ENCODE data around the gene MUC20.
"Not testable (repeated sequence)": the region's sequence is repeated elsewhere in the genome, so short reads cannot be mapped to it uniquely, and the experiment has no call there.

Gene MUC20

DNA sequence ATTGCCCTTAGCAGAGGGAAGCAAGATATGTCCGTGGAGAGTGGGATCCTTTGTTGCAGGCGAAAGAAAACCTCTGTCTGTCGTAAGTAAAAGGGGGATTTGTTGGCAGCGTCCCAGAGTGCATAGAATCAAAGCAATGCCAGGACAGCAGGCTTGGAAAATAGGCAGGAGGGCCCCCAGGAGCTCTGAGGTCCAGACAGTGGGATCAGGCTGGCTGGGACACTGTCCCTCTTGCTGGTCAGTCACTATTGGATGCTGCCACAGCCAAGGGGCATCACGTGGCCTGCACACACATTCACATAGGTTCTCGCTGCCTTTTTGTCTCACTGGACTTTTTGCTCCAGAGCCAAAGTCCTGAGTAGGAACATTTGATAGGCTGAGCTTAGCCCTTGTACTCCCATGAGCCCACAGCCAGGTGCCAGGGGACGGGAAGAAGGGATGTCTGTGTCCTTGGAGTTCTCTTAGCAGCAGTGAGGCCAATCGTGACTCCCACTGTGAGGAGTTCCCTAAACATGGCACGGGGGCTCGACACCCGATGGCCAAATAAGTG lies 10.7 kb downstream of the MUC20 start:
- no peak for DNase-seq

GRCh38 chr3:195732940-195733339 lies 12.2 kb downstream of the MUC20 start:
- no peak for DNase-seq

DNA sequence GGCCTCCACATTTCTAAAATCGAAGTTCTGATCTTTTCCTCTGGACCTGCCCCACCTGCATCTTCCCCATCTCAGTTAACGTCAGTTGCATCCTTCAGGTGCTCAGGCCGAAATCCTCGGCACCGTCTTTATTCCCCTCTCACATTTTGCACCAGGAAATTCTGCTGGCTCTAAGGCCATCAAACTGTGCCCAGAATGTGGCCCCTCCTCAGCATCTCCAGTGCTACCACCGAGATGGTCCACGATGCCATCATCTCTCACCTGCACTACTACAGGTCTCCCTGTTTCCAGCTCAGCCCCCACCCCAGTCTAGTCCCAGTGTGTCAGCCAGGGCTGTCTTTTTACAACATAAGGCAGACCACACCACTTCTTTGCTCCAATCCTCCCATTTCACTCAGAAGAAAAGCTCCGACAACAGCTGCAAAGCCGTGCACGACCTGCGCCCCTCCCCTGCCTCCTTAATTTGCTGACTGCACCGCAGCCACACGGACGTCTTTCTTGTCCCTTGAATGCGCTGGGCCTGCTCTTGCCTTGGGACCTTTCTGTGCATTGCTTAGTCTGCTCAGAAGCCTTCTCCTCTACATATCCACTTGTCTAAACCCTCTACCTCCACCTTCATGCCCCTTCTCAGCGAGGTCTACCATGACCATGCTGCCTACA lies 14.4 kb downstream of the MUC20 start:
- DNase-seq, result no peak

GRCh38 chr3:195736866-195737490 lies 16.2 kb downstream of the MUC20 start:
- DNase-seq, result no peak

GRCh38 chr3:195737782-195738181 lies 17.0 kb downstream of the MUC20 start:
- not testable (repeated sequence) for DNase-seq

DNA sequence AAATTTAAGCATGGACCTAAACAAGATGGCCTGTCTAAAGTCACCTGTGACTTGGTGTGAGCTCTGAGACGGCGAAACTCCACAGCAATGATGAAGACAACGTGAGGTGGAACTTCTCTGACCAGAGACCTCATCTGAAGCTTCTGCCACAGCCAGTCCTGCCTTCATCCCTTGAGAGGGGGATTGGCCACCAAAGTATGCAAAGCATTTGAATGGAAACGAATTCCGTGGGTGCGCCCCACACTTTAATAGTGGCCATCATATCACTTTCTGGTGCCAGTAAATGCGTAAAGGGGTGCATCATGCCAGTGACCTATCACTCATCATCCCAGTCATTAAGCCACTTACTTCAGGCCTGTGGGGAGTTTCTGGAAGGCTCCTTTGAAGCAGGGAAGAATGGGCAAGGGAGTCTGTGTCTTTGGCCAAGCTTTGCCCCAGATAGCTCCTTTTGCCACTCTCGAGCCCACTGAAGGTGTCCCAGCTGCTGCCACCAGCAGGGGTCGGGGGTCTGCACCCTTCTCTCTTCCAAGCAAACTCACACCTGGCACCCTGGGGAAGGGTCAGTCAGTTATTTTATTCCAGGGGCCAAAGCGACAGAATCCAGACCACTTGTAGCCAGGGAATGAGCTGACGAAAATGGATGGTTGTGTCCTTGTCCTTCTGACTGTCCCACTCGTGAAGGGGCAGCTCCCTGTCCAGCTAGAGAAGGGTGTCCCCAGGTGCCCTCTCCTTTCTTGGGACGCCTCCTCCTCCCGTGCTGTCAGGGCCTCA lies 17.7 kb downstream of the MUC20 start:
- DNase-seq, result no peak

- DNase-seq, result no peak
Observed at GRCh38 chr3:195739561-195740111, 18.9 kb downstream of the MUC20 start.

DNA sequence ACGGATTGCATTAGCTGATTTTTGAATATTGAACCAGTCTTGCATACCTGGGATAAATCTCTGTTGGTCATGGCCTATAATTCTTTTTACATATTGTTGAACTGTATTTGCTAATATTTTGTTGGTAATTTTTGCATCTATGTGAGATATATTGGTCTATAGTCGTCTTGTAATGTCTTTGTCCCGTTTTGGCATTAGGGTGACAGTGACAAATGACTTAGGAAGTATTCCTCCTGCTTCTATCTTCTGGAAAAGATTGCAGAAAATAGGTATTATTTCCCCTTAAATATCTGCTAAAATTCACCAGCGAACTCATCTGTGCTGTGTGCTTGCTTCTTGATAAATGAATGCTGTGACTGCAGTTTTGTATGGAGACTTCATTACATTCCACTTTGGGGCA lies 23.7 kb downstream of the MUC20 start:
- DNase-seq, result no peak

- no peak for DNase-seq
Observed at GRCh38 chr3:195746346-195746745, 25.6 kb downstream of the MUC20 start.

DNA sequence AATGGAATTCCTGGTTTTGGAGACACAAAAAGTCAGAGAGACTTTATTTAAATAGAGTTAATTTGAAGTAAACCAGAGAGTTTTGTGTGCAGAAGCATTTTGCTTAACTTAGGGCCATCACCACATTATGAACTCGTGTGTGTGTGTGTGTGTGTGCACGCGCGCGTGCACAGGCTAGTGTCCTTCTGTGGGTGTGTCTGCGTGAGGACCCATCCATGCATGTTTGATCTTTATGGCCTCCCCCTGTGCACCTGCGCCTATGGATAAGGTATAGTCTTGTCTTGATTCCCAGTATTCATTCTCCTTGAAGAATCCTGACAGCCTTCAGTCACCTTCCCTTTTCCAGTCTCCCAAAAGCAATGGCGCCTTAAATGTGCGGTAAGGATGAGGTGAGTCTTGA lies 26.0 kb downstream of the MUC20 start:
- DNase-seq, result no peak

GRCh38 chr3:195748661-195749060 lies 27.9 kb downstream of the MUC20 start:
- no peak for DNase-seq

DNA sequence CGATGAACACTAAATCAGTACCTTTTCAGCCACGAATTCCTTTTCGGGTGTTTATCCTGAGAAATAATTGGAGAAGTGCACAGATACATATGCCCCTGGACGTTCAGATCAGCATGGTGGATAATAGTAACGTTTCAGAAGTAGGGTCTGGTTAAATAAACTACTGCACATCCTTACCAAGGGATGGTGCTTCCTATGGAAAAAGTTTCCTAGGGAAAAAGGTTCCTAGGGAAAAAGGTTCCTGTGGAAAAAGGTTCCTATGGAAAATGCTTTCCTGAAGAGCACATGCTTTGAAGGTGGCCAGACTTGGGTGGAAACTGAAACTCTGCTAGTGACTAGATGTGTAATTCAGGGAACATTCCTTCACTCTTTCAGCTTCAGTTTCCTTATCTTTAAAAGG lies 28.3 kb downstream of the MUC20 start:
- DNase-seq, result not testable (repeated sequence)

GRCh38 chr3:195750797-195751520 lies 30.2 kb downstream of the MUC20 start:
- no peak for DNase-seq

GRCh38 chr3:195751560-195751959 lies 30.8 kb downstream of the MUC20 start:
- no peak for DNase-seq

- no peak for DNase-seq
Observed at GRCh38 chr3:195752066-195752465, 31.3 kb downstream of the MUC20 start.

DNA sequence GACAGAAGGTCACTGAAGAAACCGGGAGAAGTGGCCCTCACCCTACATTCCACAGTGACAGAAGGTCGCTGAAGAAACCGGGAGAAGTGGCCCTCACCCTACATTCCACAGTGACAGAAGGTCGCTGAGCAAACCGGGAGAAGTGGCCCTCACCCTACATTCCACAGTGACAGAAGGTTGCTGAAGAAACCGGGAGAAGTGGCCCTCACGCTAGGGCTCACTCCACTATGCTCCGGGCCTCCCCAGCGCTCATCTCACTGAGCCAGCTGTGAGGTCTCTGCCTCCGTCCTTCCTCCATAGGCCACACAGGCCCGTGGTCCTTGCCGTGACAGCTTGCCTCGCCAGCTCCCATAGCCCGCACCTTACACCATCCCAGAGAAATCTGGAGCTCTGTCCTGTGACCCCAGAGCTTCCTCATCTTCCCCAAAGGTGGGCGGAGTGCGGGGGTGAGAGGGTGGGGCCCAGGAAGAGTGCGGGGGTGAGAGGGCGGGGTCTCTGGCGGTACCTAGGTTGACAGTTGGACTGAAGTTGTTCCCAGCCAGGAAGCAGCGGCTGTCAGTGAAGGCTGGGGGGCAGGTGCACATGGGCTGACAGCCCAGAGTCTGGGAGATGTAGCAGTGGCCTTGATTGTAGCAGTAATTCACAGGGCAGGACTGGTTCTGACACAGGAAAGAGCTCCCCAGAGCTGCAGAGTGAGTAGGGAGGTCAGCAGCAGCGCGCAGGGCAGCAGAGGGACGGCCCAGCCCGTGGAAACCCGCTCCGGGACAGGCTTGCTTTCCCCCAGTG lies 32.0 kb downstream of the MUC20 start:
- DNase-seq, result no peak

GRCh38 chr3:195753581-195753980 lies 32.8 kb downstream of the MUC20 start:
- DNase-seq, result no peak

DNA sequence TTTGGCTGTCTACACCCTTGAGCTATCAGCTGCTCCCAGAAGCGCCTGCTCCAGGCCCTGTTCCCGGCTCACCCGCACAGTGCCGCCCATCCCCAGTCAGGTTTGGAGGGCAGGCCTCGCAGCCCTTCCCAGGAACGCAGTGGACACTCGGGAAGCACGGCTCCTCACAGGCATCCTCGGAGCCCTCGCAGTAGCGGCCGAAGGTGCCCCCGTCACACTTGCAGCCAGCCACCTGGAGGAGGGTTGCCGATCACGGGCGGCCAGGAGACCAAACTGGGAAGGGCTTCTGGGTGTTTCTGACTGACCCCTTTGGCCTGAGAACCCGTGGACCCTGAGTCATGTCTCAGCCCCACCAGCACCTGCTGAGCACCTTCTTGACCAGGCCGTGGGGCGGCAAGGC lies 33.4 kb downstream of the MUC20 start:
- DNase-seq, result no peak

DNA sequence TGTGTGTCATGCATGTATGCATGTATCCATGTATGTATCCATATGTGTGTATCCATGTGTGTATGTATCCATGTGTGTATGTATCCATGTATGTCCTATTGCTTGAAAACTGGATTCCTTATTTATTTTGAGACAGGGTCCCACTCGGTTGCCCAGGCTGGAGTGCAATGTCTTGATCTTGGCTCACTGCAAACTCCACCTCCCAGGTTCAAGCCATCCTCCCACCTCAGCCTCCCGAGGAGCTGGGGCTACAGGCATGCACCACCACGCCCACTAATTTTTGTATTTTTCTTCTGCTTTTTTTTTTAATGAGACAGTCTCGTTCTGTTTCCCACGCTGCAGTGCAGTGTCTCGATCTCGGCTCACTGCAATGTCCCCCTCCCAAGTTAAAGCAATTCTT lies 34.1 kb downstream of the MUC20 start:
- no peak for DNase-seq

DNA sequence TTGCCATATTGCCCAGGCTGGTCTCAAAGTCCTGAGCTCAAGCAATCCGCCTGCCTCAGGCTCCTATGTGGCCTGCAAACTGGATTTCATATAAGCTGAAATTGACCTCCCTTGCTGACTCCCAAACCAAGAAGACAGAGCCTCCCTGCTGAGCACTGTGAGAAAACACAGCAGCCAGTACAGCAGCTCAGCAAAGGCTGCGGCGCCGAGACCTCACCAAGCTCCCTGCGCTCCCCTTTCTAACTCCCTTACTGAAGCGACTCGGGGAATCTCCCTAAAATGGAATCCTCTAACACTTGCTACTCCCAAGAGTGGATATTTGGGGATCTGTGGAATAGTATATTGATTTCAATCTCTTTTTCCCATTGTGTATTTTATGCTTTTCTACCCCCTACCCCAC lies 34.6 kb downstream of the MUC20 start:
- DNase-seq, result no peak

DNA sequence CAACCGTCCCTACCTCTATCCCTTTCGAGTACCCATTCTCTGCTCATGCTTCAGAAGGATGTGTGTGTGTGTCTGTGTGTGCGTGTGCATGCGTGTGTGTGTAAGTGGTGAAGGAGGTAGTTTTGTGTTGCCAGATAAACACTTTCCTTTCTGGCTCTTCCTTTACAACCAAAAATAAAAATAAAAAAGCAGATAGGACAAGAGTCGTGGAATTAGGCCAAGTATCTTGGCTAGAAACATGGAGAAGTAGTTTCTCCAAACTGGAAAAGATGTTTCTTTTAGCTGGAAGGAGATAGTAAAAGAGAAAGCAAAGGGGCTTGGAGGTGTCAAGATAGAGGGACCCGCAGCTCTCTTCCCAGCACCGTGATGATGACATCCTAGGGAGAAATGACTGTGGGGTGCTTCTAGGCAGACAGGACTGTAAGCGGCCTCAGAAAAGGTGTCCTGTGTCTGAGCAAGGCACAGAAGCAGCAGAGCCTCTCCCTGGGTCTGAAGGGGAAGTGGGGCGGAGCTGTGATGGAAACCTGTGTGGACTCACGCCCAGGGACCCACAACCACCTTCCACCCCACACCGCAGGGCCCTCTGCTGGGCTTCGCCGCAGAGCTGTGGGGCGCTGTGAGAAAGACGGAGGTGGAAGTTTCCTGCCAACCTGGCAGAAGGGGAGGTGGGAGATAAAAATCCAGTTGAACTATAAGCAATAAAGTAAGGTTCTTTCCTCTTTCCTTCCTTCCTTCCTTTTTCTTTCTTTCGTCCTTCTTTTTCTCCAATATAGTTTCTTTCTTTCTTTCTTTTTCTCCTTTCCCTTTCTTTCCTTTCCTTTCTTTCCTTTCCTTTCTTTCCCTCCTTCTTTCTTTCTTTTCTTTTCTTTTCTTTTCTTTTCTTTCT lies 35.3 kb downstream of the MUC20 start:
- DNase-seq, result no peak

Data from GF-D8 (cell line).